Activated CD8-positive, alpha-beta memory T cell treated with anti-CD3 and anti-CD28 coated beads, Interleukin-2, amount 50 U/mL, for 1 hour (primary cell): ENCODE results near the gene LGI1.

Source experiments
- DNase-seq: peaks from one replicate; pipeline ENCODE4 v3.0.0-alpha.2; 2020; ENCODE audit errors: extremely low read depth

The LGI1 gene

GRCh38 chr10:93755443-93756116 is 2.2 kb upstream of the LGI1 start:
- DNase-seq, result no peak

GRCh38 chr10:93756118-93756517 is 1.6 kb upstream of the LGI1 start:
- no peak for DNase-seq

GRCh38 chr10:93757136-93757535 is 600 bp upstream of the LGI1 start:
- no peak for DNase-seq

GRCh38 chr10:93758508-93758885 is 761 bp downstream of the LGI1 start:
- DNase-seq, result no peak

- no peak for DNase-seq
Observed at GRCh38 chr10:93758891-93759410, 1.2 kb downstream of the LGI1 start.

- DNase-seq, result no peak
Observed at GRCh38 chr10:93760490-93760889, 2.8 kb downstream of the LGI1 start.

- no peak for DNase-seq
Observed at GRCh38 chr10:93762979-93763391, 5.2 kb downstream of the LGI1 start.

- DNase-seq, result no peak
Observed at GRCh38 chr10:93766918-93767317, 9.2 kb downstream of the LGI1 start.

- DNase-seq, result no peak
Observed at GRCh38 chr10:93767724-93768399, 10.1 kb downstream of the LGI1 start.

GRCh38 chr10:93768892-93769291 is 11.2 kb downstream of the LGI1 start:
- DNase-seq, result no peak

- no peak for DNase-seq
Observed at GRCh38 chr10:93771354-93771753, 13.6 kb downstream of the LGI1 start.

- no peak for DNase-seq
Observed at GRCh38 chr10:93773120-93773519, 15.4 kb downstream of the LGI1 start.

GRCh38 chr10:93773705-93774104 is 16.0 kb downstream of the LGI1 start:
- no peak for DNase-seq

- no peak for DNase-seq
Observed at GRCh38 chr10:93775356-93775755, 17.6 kb downstream of the LGI1 start.

GRCh38 chr10:93777092-93777491 is 19.4 kb downstream of the LGI1 start:
- DNase-seq, result no peak

GRCh38 chr10:93784059-93784458 is 26.3 kb downstream of the LGI1 start:
- no peak for DNase-seq

- no peak for DNase-seq
Observed at GRCh38 chr10:93788413-93789208, 30.9 kb downstream of the LGI1 start.

- DNase-seq, result no peak
Observed at GRCh38 chr10:93790439-93790838, 32.7 kb downstream of the LGI1 start.

GRCh38 chr10:93796167-93796566 is 38.4 kb downstream of the LGI1 start:
- DNase-seq, result no peak

GRCh38 chr10:93797825-93798224 is 40.1 kb downstream of the LGI1 start:
- no peak for DNase-seq

- no peak for DNase-seq
Observed at GRCh38 chr10:93799155-93799708, 41.5 kb downstream of the LGI1 start.

GRCh38 chr10:93804200-93804599 is 46.5 kb downstream of the LGI1 start:
- DNase-seq, result no peak
